GM13977 (cell line): ENCODE data around the gene SIRT2.

Source experiments
- DNase-seq: peaks from one replicate; pipeline ENCODE4 v3.0.0; 2012; ENCODE audit warnings: low spot score
- CTCF ChIP-seq: IDR thresholded peaks from 2 replicates; pipeline ENCODE4 v1.5.1; 2012; ENCODE audit warnings: mild to moderate bottlenecking, control low read depth; ENCODE audit not compliant: insufficient read depth; ENCODE audit errors: extremely low read depth, missing control alignments
- in situ Hi-C: fragments of 300-500 bp; cut with MboI; formaldehyde crosslinking; loops from one replicate; pipeline ENCODE4 v1.12.0; 2022; ENCODE audit warnings: low sequenced_read_pairs, low pct_unique_long_range_greater_than_20kb, mixed read lengths, inconsistent platforms; ENCODE audit not compliant: unreplicated experiment

SIRT2 gene

GRCh38 chr19:38845374-38846024 is 53.9 kb downstream of the SIRT2 start:
- in situ Hi-C loops: no loop called here
- DNase-seq: no peak
- no peak for TF ChIP-seq CTCF

- DNase-seq: no peak
- in situ Hi-C loops: no loop called here
- no peak for TF ChIP-seq CTCF
Measured at GRCh38 chr19:38844093-38844686, 55.2 kb downstream of the SIRT2 start.

- DNase-seq: no peak
- no peak for TF ChIP-seq CTCF
- in situ Hi-C loops: no loop called here
Measured at GRCh38 chr19:38843175-38843758, 56.2 kb downstream of the SIRT2 start.

GRCh38 chr19:38842439-38843174 is 56.8 kb downstream of the SIRT2 start:
- no peak for DNase-seq
- in situ Hi-C loops: no loop called here
- no peak for TF ChIP-seq CTCF

- in situ Hi-C loops: no loop called here
- no peak for DNase-seq
- no peak for TF ChIP-seq CTCF
Measured at GRCh38 chr19:38841787-38842438, 57.5 kb downstream of the SIRT2 start.

DNA sequence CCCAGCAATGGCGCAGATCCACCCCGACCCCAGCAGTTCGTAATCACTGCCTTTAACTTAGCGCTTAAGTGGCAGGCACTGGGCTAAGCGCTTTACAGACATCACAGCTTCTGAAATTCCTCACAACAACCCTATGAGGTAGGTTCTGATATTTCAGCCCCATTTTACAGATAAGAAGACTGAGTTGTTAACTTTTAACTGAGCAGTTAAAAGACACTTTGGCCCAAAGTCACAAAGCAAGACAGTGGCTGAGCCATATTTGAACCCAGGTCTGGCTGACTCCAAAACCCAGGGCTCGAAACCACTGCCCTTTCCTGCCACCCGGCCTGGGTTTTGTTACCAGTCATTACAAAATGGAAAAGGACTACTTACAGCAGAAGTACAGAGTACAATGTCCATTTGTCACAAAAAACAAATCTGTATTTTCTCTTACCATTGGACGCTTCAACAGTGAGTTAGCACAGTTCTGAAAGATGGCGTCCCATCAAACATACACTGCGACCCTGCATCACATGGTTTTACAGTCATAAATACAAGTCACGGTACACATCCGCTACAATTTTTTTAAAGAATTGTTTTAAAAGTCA is 58.1 kb downstream of the SIRT2 start:
- in situ Hi-C loops: no loop called here
- no peak for DNase-seq
- no peak for TF ChIP-seq CTCF
